ENCODE data around the gene OMD. TPM values are rescaled to one million over a fixed set of nuclear protein-coding genes. Genes with fewer than 3 reads are reported as not detected.

The OMD gene
- polyA plus RNA-seq, 1 of the 3 experiments (the other 2 are of a cell fraction): not detected

DNA sequence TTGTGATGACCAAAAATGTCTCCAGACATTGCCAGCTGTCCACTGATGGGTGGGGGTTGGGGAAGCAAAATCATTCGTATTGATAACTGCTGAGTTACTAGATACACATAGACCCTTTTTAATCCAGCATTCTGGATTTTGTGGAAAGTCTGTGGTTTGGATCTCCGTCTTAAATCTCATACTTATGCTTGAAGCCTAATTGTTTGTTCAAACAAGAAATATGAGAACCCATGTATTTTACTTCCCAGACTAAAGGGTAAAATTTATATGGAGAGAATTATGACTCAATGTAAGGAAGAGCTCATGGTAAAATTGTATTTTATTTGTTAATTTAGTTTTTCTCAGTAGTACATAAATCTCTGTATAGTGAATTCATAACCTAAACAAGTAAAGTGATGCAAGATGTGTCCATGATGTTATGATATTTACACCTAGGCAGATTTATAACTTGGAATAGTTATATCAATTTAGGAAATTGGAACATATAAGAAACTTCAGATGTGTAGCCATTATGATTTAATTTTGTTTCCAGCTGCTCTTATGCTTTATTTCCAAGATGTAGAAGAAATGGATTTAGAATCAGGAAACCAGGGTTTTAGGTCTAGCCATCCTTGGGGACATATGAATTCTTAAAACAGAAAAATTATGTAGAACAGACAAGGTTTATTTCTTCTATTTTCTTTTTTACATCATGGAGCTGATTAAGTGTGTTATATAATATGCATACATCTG lies 15.4 kb downstream of the OMD start:
- no peak overlapping the region for H3K9ac ChIP-seq
- H4K20me1 ChIP-seq (ENCODE audit: insufficient read depth): no peaks in the 10 kb centered on the region
- TF ChIP-seq CHD2 (IDR thresholded peaks at IDR 0.05; ENCODE audit: low read length, partially characterized antibody) (no peak), JUND (IDR thresholded peaks at IDR 0.05) (no peak), GATA2 (CRISPR knock-in tag; IDR thresholded peaks at IDR 0.05) (no peak), YY1 (IDR thresholded peaks at IDR 0.05; ENCODE audit: low read depth) (no peak), NFIC (IDR thresholded peaks at IDR 0.05; ENCODE audit: borderline replicate concordance) (no peak), EZH2phosphoT487 (IDR thresholded peaks at IDR 0.05; ENCODE audit: borderline replicate concordance, low read depth) (no peak), FOXJ3 (CRISPR knock-in tag; IDR thresholded peaks at IDR 0.05) (no peak), FOSL2 (IDR thresholded peaks at IDR 0.05; ENCODE audit: borderline replicate concordance, low read depth) (no peak), ELF1 (IDR thresholded peaks at IDR 0.05) (no peak), RXRA (IDR thresholded peaks at IDR 0.05; ENCODE audit: borderline replicate concordance, low read depth) (no peak), GABPA (IDR thresholded peaks at IDR 0.05; ENCODE audit: low read depth) (no peak), SIN3A (IDR thresholded peaks at IDR 0.05; ENCODE audit: borderline replicate concordance, low read depth, low read length) (no peak)
- TF ChIP-seq, protein P1, sequence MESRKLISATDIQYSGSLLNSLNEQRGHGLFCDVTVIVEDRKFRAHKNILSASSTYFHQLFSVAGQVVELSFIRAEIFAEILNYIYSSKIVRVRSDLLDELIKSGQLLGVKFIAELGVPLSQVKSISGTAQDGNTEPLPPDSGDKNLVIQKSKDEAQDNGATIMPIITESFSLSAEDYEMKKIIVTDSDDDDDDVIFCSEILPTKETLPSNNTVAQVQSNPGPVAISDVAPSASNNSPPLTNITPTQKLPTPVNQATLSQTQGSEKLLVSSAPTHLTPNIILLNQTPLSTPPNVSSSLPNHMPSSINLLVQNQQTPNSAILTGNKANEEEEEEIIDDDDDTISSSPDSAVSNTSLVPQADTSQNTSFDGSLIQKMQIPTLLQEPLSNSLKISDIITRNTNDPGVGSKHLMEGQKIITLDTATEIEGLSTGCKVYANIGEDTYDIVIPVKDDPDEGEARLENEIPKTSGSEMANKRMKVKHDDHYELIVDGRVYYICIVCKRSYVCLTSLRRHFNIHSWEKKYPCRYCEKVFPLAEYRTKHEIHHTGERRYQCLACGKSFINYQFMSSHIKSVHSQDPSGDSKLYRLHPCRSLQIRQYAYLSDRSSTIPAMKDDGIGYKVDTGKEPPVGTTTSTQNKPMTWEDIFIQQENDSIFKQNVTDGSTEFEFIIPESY (IDR thresholded peaks at IDR 0.05; ENCODE audit: borderline replicate concordance, low read depth): no peak
- TF ChIP-seq, protein P2, sequence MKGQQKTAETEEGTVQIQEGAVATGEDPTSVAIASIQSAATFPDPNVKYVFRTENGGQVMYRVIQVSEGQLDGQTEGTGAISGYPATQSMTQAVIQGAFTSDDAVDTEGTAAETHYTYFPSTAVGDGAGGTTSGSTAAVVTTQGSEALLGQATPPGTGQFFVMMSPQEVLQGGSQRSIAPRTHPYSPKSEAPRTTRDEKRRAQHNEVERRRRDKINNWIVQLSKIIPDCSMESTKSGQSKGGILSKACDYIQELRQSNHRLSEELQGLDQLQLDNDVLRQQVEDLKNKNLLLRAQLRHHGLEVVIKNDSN (IDR thresholded peaks at IDR 0.05; ENCODE audit: borderline replicate concordance, low read depth): no peak
- TF ChIP-seq, protein P3, sequence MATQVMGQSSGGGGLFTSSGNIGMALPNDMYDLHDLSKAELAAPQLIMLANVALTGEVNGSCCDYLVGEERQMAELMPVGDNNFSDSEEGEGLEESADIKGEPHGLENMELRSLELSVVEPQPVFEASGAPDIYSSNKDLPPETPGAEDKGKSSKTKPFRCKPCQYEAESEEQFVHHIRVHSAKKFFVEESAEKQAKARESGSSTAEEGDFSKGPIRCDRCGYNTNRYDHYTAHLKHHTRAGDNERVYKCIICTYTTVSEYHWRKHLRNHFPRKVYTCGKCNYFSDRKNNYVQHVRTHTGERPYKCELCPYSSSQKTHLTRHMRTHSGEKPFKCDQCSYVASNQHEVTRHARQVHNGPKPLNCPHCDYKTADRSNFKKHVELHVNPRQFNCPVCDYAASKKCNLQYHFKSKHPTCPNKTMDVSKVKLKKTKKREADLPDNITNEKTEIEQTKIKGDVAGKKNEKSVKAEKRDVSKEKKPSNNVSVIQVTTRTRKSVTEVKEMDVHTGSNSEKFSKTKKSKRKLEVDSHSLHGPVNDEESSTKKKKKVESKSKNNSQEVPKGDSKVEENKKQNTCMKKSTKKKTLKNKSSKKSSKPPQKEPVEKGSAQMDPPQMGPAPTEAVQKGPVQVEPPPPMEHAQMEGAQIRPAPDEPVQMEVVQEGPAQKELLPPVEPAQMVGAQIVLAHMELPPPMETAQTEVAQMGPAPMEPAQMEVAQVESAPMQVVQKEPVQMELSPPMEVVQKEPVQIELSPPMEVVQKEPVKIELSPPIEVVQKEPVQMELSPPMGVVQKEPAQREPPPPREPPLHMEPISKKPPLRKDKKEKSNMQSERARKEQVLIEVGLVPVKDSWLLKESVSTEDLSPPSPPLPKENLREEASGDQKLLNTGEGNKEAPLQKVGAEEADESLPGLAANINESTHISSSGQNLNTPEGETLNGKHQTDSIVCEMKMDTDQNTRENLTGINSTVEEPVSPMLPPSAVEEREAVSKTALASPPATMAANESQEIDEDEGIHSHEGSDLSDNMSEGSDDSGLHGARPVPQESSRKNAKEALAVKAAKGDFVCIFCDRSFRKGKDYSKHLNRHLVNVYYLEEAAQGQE (IDR thresholded peaks at IDR 0.05; ENCODE audit: low read depth, low read length): no peak
- TF ChIP-seq, protein P4, sequence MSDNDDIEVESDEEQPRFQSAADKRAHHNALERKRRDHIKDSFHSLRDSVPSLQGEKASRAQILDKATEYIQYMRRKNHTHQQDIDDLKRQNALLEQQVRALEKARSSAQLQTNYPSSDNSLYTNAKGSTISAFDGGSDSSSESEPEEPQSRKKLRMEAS (IDR thresholded peaks at IDR 0.05; ENCODE audit: low read depth): no peak
- TF ChIP-seq, protein P5, sequence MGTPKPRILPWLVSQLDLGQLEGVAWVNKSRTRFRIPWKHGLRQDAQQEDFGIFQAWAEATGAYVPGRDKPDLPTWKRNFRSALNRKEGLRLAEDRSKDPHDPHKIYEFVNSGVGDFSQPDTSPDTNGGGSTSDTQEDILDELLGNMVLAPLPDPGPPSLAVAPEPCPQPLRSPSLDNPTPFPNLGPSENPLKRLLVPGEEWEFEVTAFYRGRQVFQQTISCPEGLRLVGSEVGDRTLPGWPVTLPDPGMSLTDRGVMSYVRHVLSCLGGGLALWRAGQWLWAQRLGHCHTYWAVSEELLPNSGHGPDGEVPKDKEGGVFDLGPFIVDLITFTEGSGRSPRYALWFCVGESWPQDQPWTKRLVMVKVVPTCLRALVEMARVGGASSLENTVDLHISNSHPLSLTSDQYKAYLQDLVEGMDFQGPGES (IDR thresholded peaks at IDR 0.05; ENCODE audit: low read depth, low read length): no peak
- TF ChIP-seq, protein P6, sequence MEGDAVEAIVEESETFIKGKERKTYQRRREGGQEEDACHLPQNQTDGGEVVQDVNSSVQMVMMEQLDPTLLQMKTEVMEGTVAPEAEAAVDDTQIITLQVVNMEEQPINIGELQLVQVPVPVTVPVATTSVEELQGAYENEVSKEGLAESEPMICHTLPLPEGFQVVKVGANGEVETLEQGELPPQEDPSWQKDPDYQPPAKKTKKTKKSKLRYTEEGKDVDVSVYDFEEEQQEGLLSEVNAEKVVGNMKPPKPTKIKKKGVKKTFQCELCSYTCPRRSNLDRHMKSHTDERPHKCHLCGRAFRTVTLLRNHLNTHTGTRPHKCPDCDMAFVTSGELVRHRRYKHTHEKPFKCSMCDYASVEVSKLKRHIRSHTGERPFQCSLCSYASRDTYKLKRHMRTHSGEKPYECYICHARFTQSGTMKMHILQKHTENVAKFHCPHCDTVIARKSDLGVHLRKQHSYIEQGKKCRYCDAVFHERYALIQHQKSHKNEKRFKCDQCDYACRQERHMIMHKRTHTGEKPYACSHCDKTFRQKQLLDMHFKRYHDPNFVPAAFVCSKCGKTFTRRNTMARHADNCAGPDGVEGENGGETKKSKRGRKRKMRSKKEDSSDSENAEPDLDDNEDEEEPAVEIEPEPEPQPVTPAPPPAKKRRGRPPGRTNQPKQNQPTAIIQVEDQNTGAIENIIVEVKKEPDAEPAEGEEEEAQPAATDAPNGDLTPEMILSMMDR (IDR thresholded peaks at IDR 0.05): no peak
- no peaks in the 10 kb centered on the region for H3K9me2 ChIP-seq
- peaks cover 8 to 15% of the 10 kb centered on the region in 2 experiments for H3K4me1 ChIP-seq (ENCODE audit: control insufficient read depth in 1 of 2, insufficient read depth in 2 of 2, low read depth in 1 of 2, low read length in 1 of 2)
- H2AFZ ChIP-seq (ENCODE audit: low read depth): no peak overlapping the region
- H3K79me2 ChIP-seq (ENCODE audit: insufficient read depth): no peaks in the 10 kb centered on the region
- 80% methylated on average over 2 of the region's 2 CpGs for WGBS (ENCODE audit: low lambda C conversion rate)
- CTCF ChIA-PET: interaction anchor here (0.5 to 1.0 kb wide), 2 partner anchors 12 to 48 kb away, joined by 3 read pairs; no protein-coding TSS in a partner anchor
- H3K27me3 ChIP-seq (ENCODE audit: insufficient read depth): no peaks in the 10 kb centered on the region
- H3K9me3 ChIP-seq: no peaks in the 10 kb centered on the region
- H3K4me2 ChIP-seq: no peak overlapping the region
- H3K4me3 ChIP-seq (ENCODE audit: low read depth in 2 of 2, low read length in 1 of 2): no peak overlapping the region
- H3F3A ChIP-seq (replicated peaks; ENCODE audit: insufficient read depth): peaks cover 3% of the 10 kb centered on the region
- no peak overlapping the region for H3K27ac ChIP-seq (ENCODE audit: low read depth in 2 of 2, low read length in 1 of 2)
- H3K36me3 ChIP-seq (replicated peaks in 1 of 2; ENCODE audit: control insufficient read depth in 1 of 2, insufficient read depth in 2 of 2, low read length in 1 of 2): no peaks in the 10 kb centered on the region
- no peak for DNase-seq
- POLR2A ChIA-PET: no interaction called here

Measured in SK-N-SH (cell line).